Astrocyte (in vitro differentiated cells and primary cell): ENCODE measurements around the gene ARHGAP26.

Experiments
- EZH2 ChIP-seq: IDR thresholded peaks from 2 replicates; pipeline ENCODE4 v1.6.1; 2012; ENCODE audit warnings: mild to moderate bottlenecking, low read length, inconsistent platforms; ENCODE audit not compliant: insufficient read depth
- TF ChIP-seq, protein P1 (sequence below): IDR thresholded peaks from 2 replicates; pipeline ENCODE4 v1.5.1; 2011; ENCODE audit warnings: low read depth, mild to moderate bottlenecking, inconsistent platforms, low read length, moderate library complexity; ENCODE audit not compliant: insufficient read depth

DNA sequence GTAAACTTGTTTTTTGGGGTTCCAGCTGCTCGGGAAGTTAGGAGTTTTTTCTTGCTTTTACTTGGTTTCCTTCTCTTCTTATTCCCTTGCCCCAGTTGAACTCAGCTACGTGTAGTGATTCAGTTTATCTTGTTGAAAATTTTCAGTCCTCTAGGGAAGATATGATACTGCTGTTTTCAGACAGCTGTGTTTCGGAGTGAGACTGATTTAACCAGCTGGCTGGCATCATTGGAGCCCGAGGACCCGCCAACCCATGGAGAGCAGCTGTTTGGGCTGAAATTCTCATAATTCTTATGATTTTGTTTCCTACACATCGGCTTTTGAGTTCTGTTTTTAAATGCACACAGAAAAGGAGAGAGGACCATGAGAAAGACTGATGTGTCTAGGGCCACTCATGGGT, 361.8 kb downstream of the ARHGAP26 start:
- TF ChIP-seq, protein P1, sequence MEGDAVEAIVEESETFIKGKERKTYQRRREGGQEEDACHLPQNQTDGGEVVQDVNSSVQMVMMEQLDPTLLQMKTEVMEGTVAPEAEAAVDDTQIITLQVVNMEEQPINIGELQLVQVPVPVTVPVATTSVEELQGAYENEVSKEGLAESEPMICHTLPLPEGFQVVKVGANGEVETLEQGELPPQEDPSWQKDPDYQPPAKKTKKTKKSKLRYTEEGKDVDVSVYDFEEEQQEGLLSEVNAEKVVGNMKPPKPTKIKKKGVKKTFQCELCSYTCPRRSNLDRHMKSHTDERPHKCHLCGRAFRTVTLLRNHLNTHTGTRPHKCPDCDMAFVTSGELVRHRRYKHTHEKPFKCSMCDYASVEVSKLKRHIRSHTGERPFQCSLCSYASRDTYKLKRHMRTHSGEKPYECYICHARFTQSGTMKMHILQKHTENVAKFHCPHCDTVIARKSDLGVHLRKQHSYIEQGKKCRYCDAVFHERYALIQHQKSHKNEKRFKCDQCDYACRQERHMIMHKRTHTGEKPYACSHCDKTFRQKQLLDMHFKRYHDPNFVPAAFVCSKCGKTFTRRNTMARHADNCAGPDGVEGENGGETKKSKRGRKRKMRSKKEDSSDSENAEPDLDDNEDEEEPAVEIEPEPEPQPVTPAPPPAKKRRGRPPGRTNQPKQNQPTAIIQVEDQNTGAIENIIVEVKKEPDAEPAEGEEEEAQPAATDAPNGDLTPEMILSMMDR = no peak
- no peak for TF ChIP-seq EZH2
